ENCODE measurements around the gene BAHCC1. TPM values are rescaled to one million over a fixed set of nuclear protein-coding genes. Genes with fewer than 3 reads are reported as not detected.

The BAHCC1 gene
- total and polyA plus RNA-seq, 9 of the 15 experiments (the other 6 are each of a cell fraction or from before 2014, with no cell fraction given): 0.14 to 26.9 (median 5.0) TPM

- no peak overlapping the region for H3K4me2 ChIP-seq (ENCODE audit: insufficient read depth, low read length)
- H3K36me3 ChIP-seq (ENCODE audit: control insufficient read depth, insufficient read depth, low read length): peaks cover 4% of the 10 kb centered on the region; the same call in 1 of the 3 replicates
- no peaks in the 10 kb centered on the region for H3K9me1 ChIP-seq (ENCODE audit: control insufficient read depth, insufficient read depth, low read length)
- H2AFZ ChIP-seq (ENCODE audit: low read depth, low read length): no peak overlapping the region
- intact Hi-C loops (cut with micrococcal nuclease) (no loop called here), in situ Hi-C loops (cut with MboI) (no loop called here)
- no peaks in the 10 kb centered on the region for H3K9me3 ChIP-seq (replicated peaks; ENCODE audit: control insufficient read depth, insufficient read depth, low read depth, low read length)
- H3K27me3 ChIP-seq (ENCODE audit: control insufficient read depth in 2 of 2, insufficient read depth in 2 of 2, low read length in 2 of 2): no peaks in the 10 kb centered on the region
- H3K4me3 ChIP-seq: no peak overlapping the region
- BruUV-seq (replicated peaks): no TSS peak
- ATAC-seq (no peak), FAIRE-seq (no peak), DNase-seq (ENCODE audit: extremely low read depth in 1 of 4, low spot score in 3 of 4) (peak; percentile 35 to 54 (median 42))
- no peak overlapping the region for H3K9ac ChIP-seq (ENCODE audit: insufficient read depth in 1 of 2, low read depth in 2 of 2, low read length in 2 of 2)
- WGBS (ENCODE audit: insufficient coverage, low coverage, missing lambda C conversion rate): 80% methylated on average over 9 of the region's 25 CpGs
- TF ChIP-seq ZBTB1 (CRISPR knock-in tag; IDR thresholded peaks at IDR 0.05; ENCODE audit: borderline replicate concordance, low read depth) (no peak), ZNF263 (CRISPR knock-in tag; IDR thresholded peaks at IDR 0.05; ENCODE audit: borderline replicate concordance) (no peak), EGR1 (conservative IDR thresholded peaks at IDR 0.05) (0 out of 2 replicates have a peak, but pooled peaks have one; percentile 17), SUPT5H (IDR thresholded peaks at IDR 0.05) (no peak), ATF7 (IDR thresholded peaks at IDR 0.05) (no peak), ASH1L (IDR thresholded peaks at IDR 0.05; ENCODE audit: borderline replicate concordance, low read depth, partially characterized antibody) (no peak), RFX1 (IDR thresholded peaks at IDR 0.05) (peak; percentile 73; the same call in 1 of the 2 replicates), ZNF280A (IDR thresholded peaks at IDR 0.05; ENCODE audit: low read depth, partially characterized antibody) (no peak), ZNF146 (CRISPR knock-in tag; IDR thresholded peaks at IDR 0.05; ENCODE audit: unreplicated experiment) (no peak), FOXK2 (conservative IDR thresholded peaks at IDR 0.05 in 1 of 2, IDR thresholded peaks at IDR 0.05 in 1 of 2; ENCODE audit: low read depth in 2 of 2) (no peak), HNRNPL (IDR thresholded peaks at IDR 0.05; ENCODE audit: low read depth, low read length) (peak; percentile 72; the same call in 1 of the 2 replicates), HNRNPK (IDR thresholded peaks at IDR 0.05; ENCODE audit: low read depth, low read length, poor library complexity, severe bottlenecking) (no peak), GABPB1 (CRISPR knock-in tag; IDR thresholded peaks at IDR 0.05) (no peak)
- no peak overlapping the region for H3K27ac ChIP-seq (ENCODE audit: extremely low read depth, low read depth, low read length)
- peaks cover 10 to 80% of the 10 kb centered on the region in 2 experiments; a peak in 3 of 5 replicates for H3K4me1 ChIP-seq (replicated peaks in 1 of 2; ENCODE audit: control insufficient read depth in 2 of 2, insufficient read depth in 2 of 2, low read length in 2 of 2)
- H3K79me2 ChIP-seq (ENCODE audit: control insufficient read depth, insufficient read depth, low read length): no peaks in the 10 kb centered on the region
- CTCF ChIA-PET (ENCODE audit: low intra/inter-chr PET ratio): no interaction called here
- H4K20me1 ChIP-seq (replicated peaks; ENCODE audit: control insufficient read depth, insufficient read depth, low read length): no peaks in the 10 kb centered on the region
- POLR2A ChIA-PET: interaction anchor here (0.9 to 1.0 kb wide), 2 partner anchors 9 to 203 kb away, joined by 3 read pairs; no protein-coding TSS in a partner anchor
Observed at GRCh38 chr17:81457917-81458555, 62.8 kb downstream of the BAHCC1 start.
